Neutrophil (primary cell): ENCODE results near the gene ARG2.

Experiments used
- H3K27ac ChIP-seq: fragments of 200-600 bp; sonication (generic); 2 replicates; pipeline ENCODE4 v1.5.1; 2016; ENCODE audit warnings: mild to moderate bottlenecking, moderate library complexity
- H3K27me3 ChIP-seq: fragments of 200-600 bp; sonication (generic); 2 replicates; pipeline ENCODE4 v1.6.0; 2016; ENCODE audit warnings: mild to moderate bottlenecking
- H3K36me3 ChIP-seq: fragments of 200-600 bp; sonication (generic); 2 replicates; pipeline ENCODE4 v1.5.1; 2017
- H3K4me1 ChIP-seq, 2 experiments: fragments of 200-600 bp in 1 of 2; sonication (generic) in 1 of 2; 1 replicate in 1 of 2; 2 replicates in 1 of 2; pipeline versions ENCODE4 v1.5.1 to v1.6.1; 2013 to 2016; ENCODE audit warnings: low read depth in 1 of 2, low read length in 1 of 2, mild to moderate bottlenecking in 1 of 2, moderate library complexity in 1 of 2; ENCODE audit not compliant: control insufficient read depth in 1 of 2, insufficient read depth in 1 of 2
- H3K4me3 ChIP-seq, 2 experiments: fragments of 200-600 bp in 1 of 2; sonication (generic) in 1 of 2; 1 replicate in 1 of 2; 2 replicates in 1 of 2; pipeline ENCODE4 v1.5.1; 2013 to 2016; ENCODE audit warnings: low read depth in 1 of 2, low read length in 1 of 2, mild to moderate bottlenecking in 1 of 2, moderate library complexity in 1 of 2
- H3K9me3 ChIP-seq: fragments of 200-600 bp; sonication (generic); 2 replicates; pipeline ENCODE4 v1.5.1; 2016
- CTCF ChIP-seq: fragments of 200-600 bp; sonication (generic); IDR thresholded peaks from 2 replicates; pipeline ENCODE4 v1.5.1; 2016; ENCODE audit warnings: antibody characterized with exemption

The ARG2 gene

GRCh38 chr14:67641902-67642749 is 22.4 kb downstream of the ARG2 start:
- Histone ChIP-seq H3K27ac (no peak overlapping the region), H3K27me3 (no peaks in the 10 kb centered on the region), H3K36me3 (peaks cover 19% of the 10 kb centered on the region), H3K4me1 (no peaks in the 10 kb centered on the region), H3K4me3 (no peak overlapping the region), H3K9me3 (no peaks in the 10 kb centered on the region)
- no peak for TF ChIP-seq CTCF

- Histone ChIP-seq H3K27me3 (no peaks in the 10 kb centered on the region), H3K4me3 (no peak overlapping the region), H3K27ac (no peak overlapping the region), H3K36me3 (peaks cover 35% of the 10 kb centered on the region), H3K4me1 (no peaks in the 10 kb centered on the region), H3K9me3 (no peaks in the 10 kb centered on the region)
- no peak for TF ChIP-seq CTCF
Observed at GRCh38 chr14:67643713-67644112, 24.0 kb downstream of the ARG2 start.

- no peaks in the 10 kb centered on the region for H3K4me1 ChIP-seq
- no peak for TF ChIP-seq CTCF
- no peaks in the 10 kb centered on the region for H3K9me3 ChIP-seq
- peaks cover 42% of the 10 kb centered on the region for H3K36me3 ChIP-seq
- H3K27me3 ChIP-seq: no peaks in the 10 kb centered on the region
- no peak overlapping the region for H3K4me3 ChIP-seq
- no peak overlapping the region for H3K27ac ChIP-seq
Observed at GRCh38 chr14:67644428-67644827, 24.7 kb downstream of the ARG2 start.

- no peak for TF ChIP-seq CTCF
- Histone ChIP-seq H3K9me3 (no peaks in the 10 kb centered on the region), H3K27me3 (no peaks in the 10 kb centered on the region), H3K4me1 (no peaks in the 10 kb centered on the region), H3K4me3 (no peak overlapping the region), H3K36me3 (peaks cover 52% of the 10 kb centered on the region), H3K27ac (no peak overlapping the region)
Observed at GRCh38 chr14:67645414-67645813, 25.7 kb downstream of the ARG2 start.

GRCh38 chr14:67646131-67646530 is 26.4 kb downstream of the ARG2 start:
- H3K4me3 ChIP-seq: no peak overlapping the region
- H3K4me1 ChIP-seq: no peaks in the 10 kb centered on the region
- H3K27ac ChIP-seq: no peak overlapping the region
- no peaks in the 10 kb centered on the region for H3K27me3 ChIP-seq
- peaks cover 60% of the 10 kb centered on the region for H3K36me3 ChIP-seq
- TF ChIP-seq CTCF: no peak
- no peaks in the 10 kb centered on the region for H3K9me3 ChIP-seq
